ENCODE results near the gene UGGT2. TPM values are rescaled to one million over a fixed set of nuclear protein-coding genes. Genes with fewer than 3 reads are reported as not detected.

UGGT2 gene
- total RNA-seq, 1 experiment from 2014 or later = 34.5 TPM

- TF ChIP-seq, protein P1, sequence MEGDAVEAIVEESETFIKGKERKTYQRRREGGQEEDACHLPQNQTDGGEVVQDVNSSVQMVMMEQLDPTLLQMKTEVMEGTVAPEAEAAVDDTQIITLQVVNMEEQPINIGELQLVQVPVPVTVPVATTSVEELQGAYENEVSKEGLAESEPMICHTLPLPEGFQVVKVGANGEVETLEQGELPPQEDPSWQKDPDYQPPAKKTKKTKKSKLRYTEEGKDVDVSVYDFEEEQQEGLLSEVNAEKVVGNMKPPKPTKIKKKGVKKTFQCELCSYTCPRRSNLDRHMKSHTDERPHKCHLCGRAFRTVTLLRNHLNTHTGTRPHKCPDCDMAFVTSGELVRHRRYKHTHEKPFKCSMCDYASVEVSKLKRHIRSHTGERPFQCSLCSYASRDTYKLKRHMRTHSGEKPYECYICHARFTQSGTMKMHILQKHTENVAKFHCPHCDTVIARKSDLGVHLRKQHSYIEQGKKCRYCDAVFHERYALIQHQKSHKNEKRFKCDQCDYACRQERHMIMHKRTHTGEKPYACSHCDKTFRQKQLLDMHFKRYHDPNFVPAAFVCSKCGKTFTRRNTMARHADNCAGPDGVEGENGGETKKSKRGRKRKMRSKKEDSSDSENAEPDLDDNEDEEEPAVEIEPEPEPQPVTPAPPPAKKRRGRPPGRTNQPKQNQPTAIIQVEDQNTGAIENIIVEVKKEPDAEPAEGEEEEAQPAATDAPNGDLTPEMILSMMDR (conservative IDR thresholded peaks at IDR 0.05) = no peak
- Histone ChIP-seq H3K79me2 (ENCODE audit: insufficient read depth, low read length) (no peaks in the 10 kb centered on the region), H3K23ac (ENCODE audit: insufficient read length, low read depth, low read length) (no peak overlapping the region), H3K4me2 (ENCODE audit: insufficient read depth, insufficient read length, low read length) (no peak overlapping the region), H2AFZ (ENCODE audit: low read length) (no peak overlapping the region), H4K5ac (ENCODE audit: insufficient read length, low read depth, low read length) (no peak overlapping the region), H4K20me1 (ENCODE audit: control insufficient read depth, insufficient read depth, insufficient read length) (no peaks in the 10 kb centered on the region), H3K9me3 (ENCODE audit: control insufficient read depth, low read depth, low read length) (no peaks in the 10 kb centered on the region), H3K4ac (ENCODE audit: low read depth, low read length) (no peak overlapping the region), H3T11ph (ENCODE audit: low read length) (no peak overlapping the region), H2BK120ac (ENCODE audit: low read depth, low read length, poor library complexity, severe bottlenecking) (no peak overlapping the region), H2BK15ac (ENCODE audit: low read depth, low read length) (no peak overlapping the region), H3K23me2 (ENCODE audit: insufficient read length, low read depth, low read length, poor library complexity, severe bottlenecking) (no peaks in the 10 kb centered on the region), H3K56ac (ENCODE audit: insufficient read length, low read depth, low read length) (no peak overlapping the region), H2AK5ac (ENCODE audit: insufficient read length, low read length) (no peak overlapping the region), H2BK20ac (ENCODE audit: low read depth, low read length, poor library complexity, severe bottlenecking) (no peak overlapping the region), H3K4me1 (ENCODE audit: insufficient read depth, low read length) (no peaks in the 10 kb centered on the region), H3K27ac (ENCODE audit: insufficient read length, low read depth, low read length) (no peak overlapping the region), H3K14ac (ENCODE audit: insufficient read depth, low read length) (no peak overlapping the region), H3K79me1 (ENCODE audit: insufficient read depth, low read depth, low read length, poor library complexity, severe bottlenecking) (no peaks in the 10 kb centered on the region), H2BK5ac (ENCODE audit: insufficient read length, low read length) (no peak overlapping the region), H3K27me3 (ENCODE audit: insufficient read depth, low read length) (no peaks in the 10 kb centered on the region), H4K91ac (ENCODE audit: insufficient read length, low read depth, low read length) (no peak overlapping the region), H3K9ac (ENCODE audit: extremely low read depth, insufficient read length, low read length) (no peak overlapping the region), H4K8ac (replicated peaks; ENCODE audit: insufficient read length, low read depth, low read length) (no peak overlapping the region), H2BK12ac (ENCODE audit: insufficient read length, low read depth, low read length) (no peak overlapping the region), H3K18ac (ENCODE audit: insufficient read length, low read depth, low read length) (no peak overlapping the region)
- Mint-ChIP-seq H3K36me3 (ENCODE audit: insufficient read depth in 1 of 3, low read depth in 3 of 3) (peaks cover 0 to 13% (median 6%) of the 10 kb centered on the region in 3 experiments; a peak in 4 of 7 replicates), H3K4me1 (no peaks in the 10 kb centered on the region), H3K27ac (no peak overlapping the region), H3K4me3 (no peak overlapping the region), H3K9me3 (no peaks in the 10 kb centered on the region), H3K27me3 (ENCODE audit: low read depth) (no peaks in the 10 kb centered on the region)
- no CpG with 5 or more reads among the region's 3 CpGs for whole genome bisulfite sequencing (ENCODE audit: extremely low coverage, insufficient read length, low lambda C conversion rate)
- DNase-seq = no peak
Measured at GRCh38 chr13:95882121-95882520, 171.1 kb downstream of the UGGT2 start.
